ENCODE measurements around the gene PNRC1. TPM values are rescaled to one million over a fixed set of nuclear protein-coding genes. Genes with fewer than 3 reads are reported as not detected.

The PNRC1 gene
- total and polyA plus RNA-seq, 2 experiments from 2014 or later: 35.0 to 38.6 TPM

- TF ChIP-seq JUNB (IDR thresholded peaks at IDR 0.05; ENCODE audit: unreplicated experiment) (no peak), POLR2AphosphoS5 (IDR thresholded peaks at IDR 0.05; ENCODE audit: low read depth) (no peak), STAT1 (IDR thresholded peaks at IDR 0.05; ENCODE audit: unreplicated experiment) (no peak), EZH2phosphoT487 (IDR thresholded peaks at IDR 0.05; ENCODE audit: unreplicated experiment) (no peak), NANOG (IDR thresholded peaks at IDR 0.05; ENCODE audit: borderline replicate concordance) (no peak), ETS1 (IDR thresholded peaks at IDR 0.05) (no peak), CREB1 (CRISPR knock-in tag; IDR thresholded peaks at IDR 0.05; ENCODE audit: low read depth) (no peak), ZNF331 (CRISPR knock-in tag; IDR thresholded peaks at IDR 0.05; ENCODE audit: low read depth) (no peak), REST (IDR thresholded peaks at IDR 0.05; ENCODE audit: unreplicated experiment) (no peak), CTCF (conservative IDR thresholded peaks at IDR 0.05; ENCODE audit: low read depth in 2 of 2) (no peak), EZH2 (IDR thresholded peaks at IDR 0.05; ENCODE audit: low read depth, unreplicated experiment) (no peak), ZNF462 (CRISPR knock-in tag; IDR thresholded peaks at IDR 0.05) (no peak), ZNF114 (CRISPR knock-in tag; IDR thresholded peaks at IDR 0.05) (no peak)
- DNase-seq (ENCODE audit: low spot score) (no peak), ATAC-seq (no peak)
- Mint-ChIP-seq H3K4me3 (no peak overlapping the region), H3K36me3 (ENCODE audit: low read depth) (no peaks in the 10 kb centered on the region; the same call in 2 of the 3 replicates), H3K9me3 (no peaks in the 10 kb centered on the region; the same call in 2 of the 3 replicates), H3K27me3 (ENCODE audit: insufficient read depth, low read depth, poor library complexity) (peaks cover 5% of the 10 kb centered on the region), H3K27ac (no peak overlapping the region), H3K4me1 (peaks cover 12% of the 10 kb centered on the region)
- Histone ChIP-seq H2AFZ (peak overlapping the region; percentile 84; the same call in 1 of the 2 replicates), H3K79me2 (replicated peaks; ENCODE audit: insufficient read depth) (no peaks in the 10 kb centered on the region), H3K27me3 (ENCODE audit: insufficient read depth) (no peaks in the 10 kb centered on the region), H4K20me1 (replicated peaks; ENCODE audit: insufficient read depth) (no peaks in the 10 kb centered on the region), H3F3A (replicated peaks; ENCODE audit: low read depth) (no peaks in the 10 kb centered on the region), H3K27ac (ENCODE audit: low read depth) (no peak overlapping the region), H3K4me2 (no peak overlapping the region), H3K9me2 (ENCODE audit: insufficient read depth) (no peaks in the 10 kb centered on the region), H3K4me1 (ENCODE audit: insufficient read depth) (no peaks in the 10 kb centered on the region), H3K4me3 (no peak overlapping the region), H3K36me3 (ENCODE audit: insufficient read depth) (no peaks in the 10 kb centered on the region)
Measured at GRCh38 chr6:89059227-89059626, 21.3 kb upstream of the PNRC1 start.

All from GM23338 (cell line).